ENCODE results near the gene KDM4E. TPM values are rescaled to one million over a fixed set of nuclear protein-coding genes. Genes with fewer than 3 reads are reported as not detected.

KDM4E gene
- total and polyA plus RNA-seq, 8 donors, result 0.23 to 0.37 (median 0.28) TPM; not detected in 2

GRCh38 chr11:95067841-95068219, 42.8 kb downstream of the KDM4E start:
- Histone ChIP-seq H3K36me3 (no peaks in the 10 kb centered on the region), H3K27me3 (no peaks in the 10 kb centered on the region), H3K4me1 (peaks cover 7 to 28% of the 10 kb centered on the region in 2 donors), H3K9me3 (no peaks in the 10 kb centered on the region), H3K4me3 (peak overlapping the region; percentile 65 to 67), H3K27ac (peak overlapping the region; percentile 96 to 97)
- peak; percentile 31 for ATAC-seq
- TF ChIP-seq CTCF (IDR thresholded peaks at IDR 0.05), result no peak
- DNase-seq, result no peak
- intact Hi-C loops (cut with DNase I), result no loop called here

GRCh38 chr11:95068549-95068948, 43.5 kb downstream of the KDM4E start:
- Histone ChIP-seq H3K27me3 (no peaks in the 10 kb centered on the region), H3K36me3 (no peaks in the 10 kb centered on the region), H3K9me3 (no peaks in the 10 kb centered on the region), H3K4me3 (peak overlapping the region; percentile 65 to 67), H3K27ac (peak overlapping the region; percentile 96 to 97), H3K4me1 (peaks cover 7 to 28% of the 10 kb centered on the region in 2 donors)
- DNase-seq (peak in 3 of 4 donors; percentile 56 to 83 (median 80)), ATAC-seq (peak; percentile 85)
- no peak for TF ChIP-seq CTCF (IDR thresholded peaks at IDR 0.05)
- intact Hi-C loops (cut with DNase I), result no loop called here

GRCh38 chr11:95070471-95070870, 45.4 kb downstream of the KDM4E start:
- Histone ChIP-seq H3K9me3 (no peaks in the 10 kb centered on the region), H3K36me3 (no peaks in the 10 kb centered on the region), H3K27me3 (no peaks in the 10 kb centered on the region), H3K4me3 (no peak overlapping the region), H3K4me1 (peaks cover 11 to 40% of the 10 kb centered on the region in 2 donors), H3K27ac (no peak overlapping the region)
- DNase-seq (no peak), ATAC-seq (no peak)
- no peak for TF ChIP-seq CTCF (IDR thresholded peaks at IDR 0.05)
- intact Hi-C loops (cut with DNase I), result loop anchor here in 1 of 2 donors (5.0 kb wide), 1 partner anchor 77 kb away; no protein-coding TSS in a partner anchor

GRCh38 chr11:95072948-95073347, 47.9 kb downstream of the KDM4E start:
- no peaks in the 10 kb centered on the region for H3K9me3 ChIP-seq
- no peak for ATAC-seq
- no peak overlapping the region for H3K4me3 ChIP-seq
- TF ChIP-seq CTCF (IDR thresholded peaks at IDR 0.05), result no peak
- H3K36me3 ChIP-seq, result no peaks in the 10 kb centered on the region
- intact Hi-C loops (cut with DNase I), result loop anchor here in 1 of 2 donors (5.0 kb wide), 1 partner anchor 74 kb away; no protein-coding TSS in a partner anchor
- no peak overlapping the region for H3K27ac ChIP-seq
- no peak for DNase-seq
- H3K4me1 ChIP-seq, result peaks cover 19 to 55% of the 10 kb centered on the region in 2 donors
- no peaks in the 10 kb centered on the region for H3K27me3 ChIP-seq

GRCh38 chr11:95074792-95075563, 49.9 kb downstream of the KDM4E start:
- H3K9me3 ChIP-seq, result no peaks in the 10 kb centered on the region
- H3K27me3 ChIP-seq, result no peaks in the 10 kb centered on the region
- peak; percentile 44 for ATAC-seq
- H3K27ac ChIP-seq, result peak overlapping the region; percentile 39 to 48
- no peak overlapping the region for H3K4me3 ChIP-seq
- H3K4me1 ChIP-seq, result peaks cover 12 to 34% of the 10 kb centered on the region in 2 donors
- intact Hi-C loops (cut with DNase I), result loop anchor here in 1 of 2 donors (5.0 kb wide), 1 partner anchor 72 kb away; no protein-coding TSS in a partner anchor
- H3K36me3 ChIP-seq, result no peaks in the 10 kb centered on the region
- peak in 3 of 4 donors; percentile 47 to 65 (median 50) for DNase-seq
- TF ChIP-seq CTCF (IDR thresholded peaks at IDR 0.05), result no peak

Measured in left lung (tissue), 10 donors.